GM13977 (cell line): ENCODE data around the gene CEP152.

ENCODE experiments used
- DNase-seq: peaks from one replicate; pipeline ENCODE4 v3.0.0; 2012; ENCODE audit warnings: low spot score
- in situ Hi-C: fragments of 300-500 bp; cut with MboI; formaldehyde crosslinking; loops from one replicate; pipeline ENCODE4 v1.12.0; 2022; ENCODE audit warnings: low sequenced_read_pairs, low pct_unique_long_range_greater_than_20kb, mixed read lengths, inconsistent platforms; ENCODE audit not compliant: unreplicated experiment
- TF ChIP-seq, protein P1 (sequence below): IDR thresholded peaks from 2 replicates; pipeline ENCODE4 v1.5.1; 2012; ENCODE audit warnings: mild to moderate bottlenecking, control low read depth; ENCODE audit not compliant: insufficient read depth; ENCODE audit errors: extremely low read depth, missing control alignments

The CEP152 gene

GRCh38 chr15:48828906-48829305 lies 18.0 kb upstream of the CEP152 start:
- DNase-seq, result no peak
- in situ Hi-C loops, result no loop called here
- TF ChIP-seq, protein P1, sequence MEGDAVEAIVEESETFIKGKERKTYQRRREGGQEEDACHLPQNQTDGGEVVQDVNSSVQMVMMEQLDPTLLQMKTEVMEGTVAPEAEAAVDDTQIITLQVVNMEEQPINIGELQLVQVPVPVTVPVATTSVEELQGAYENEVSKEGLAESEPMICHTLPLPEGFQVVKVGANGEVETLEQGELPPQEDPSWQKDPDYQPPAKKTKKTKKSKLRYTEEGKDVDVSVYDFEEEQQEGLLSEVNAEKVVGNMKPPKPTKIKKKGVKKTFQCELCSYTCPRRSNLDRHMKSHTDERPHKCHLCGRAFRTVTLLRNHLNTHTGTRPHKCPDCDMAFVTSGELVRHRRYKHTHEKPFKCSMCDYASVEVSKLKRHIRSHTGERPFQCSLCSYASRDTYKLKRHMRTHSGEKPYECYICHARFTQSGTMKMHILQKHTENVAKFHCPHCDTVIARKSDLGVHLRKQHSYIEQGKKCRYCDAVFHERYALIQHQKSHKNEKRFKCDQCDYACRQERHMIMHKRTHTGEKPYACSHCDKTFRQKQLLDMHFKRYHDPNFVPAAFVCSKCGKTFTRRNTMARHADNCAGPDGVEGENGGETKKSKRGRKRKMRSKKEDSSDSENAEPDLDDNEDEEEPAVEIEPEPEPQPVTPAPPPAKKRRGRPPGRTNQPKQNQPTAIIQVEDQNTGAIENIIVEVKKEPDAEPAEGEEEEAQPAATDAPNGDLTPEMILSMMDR, result no peak

DNA sequence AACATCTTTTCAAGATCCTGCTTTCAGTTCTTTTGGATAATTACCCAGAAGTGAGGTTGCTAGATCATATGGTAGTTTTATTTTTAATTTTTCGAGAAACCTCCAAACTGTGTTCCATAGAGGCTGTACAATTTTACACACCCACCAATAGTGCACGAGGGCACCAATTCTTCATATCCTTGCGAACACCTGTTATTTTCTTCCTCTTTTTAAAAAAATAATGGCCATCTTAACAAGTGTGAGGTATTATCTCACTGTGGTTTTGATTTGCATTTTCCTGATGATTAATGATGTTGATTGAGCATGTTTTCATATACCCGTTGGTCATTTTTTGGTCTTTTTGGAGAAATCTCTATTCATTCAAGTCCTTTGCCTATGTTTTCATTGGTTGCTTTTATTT lies 17.6 kb upstream of the CEP152 start:
- TF ChIP-seq, protein P1, result no peak
- in situ Hi-C loops, result no loop called here
- DNase-seq, result no peak

DNA sequence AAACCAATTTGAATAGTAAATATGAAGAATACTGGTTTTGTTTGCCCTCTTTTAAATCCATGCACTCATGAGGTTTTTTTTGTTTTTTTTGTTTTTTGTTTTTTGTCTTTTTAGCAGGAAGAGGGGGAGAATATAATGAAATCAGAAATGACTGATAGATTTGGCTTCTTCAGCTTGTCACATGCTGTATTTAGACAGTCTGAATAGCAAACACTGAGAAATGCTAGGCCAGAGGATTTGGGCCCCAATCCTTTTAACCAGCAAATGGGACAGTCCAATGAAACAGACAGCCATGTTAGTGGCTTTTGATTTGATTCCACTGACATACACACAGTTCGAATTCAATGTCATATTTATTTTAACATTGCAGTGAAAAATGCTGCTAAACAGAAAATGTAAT lies 14.2 kb upstream of the CEP152 start:
- TF ChIP-seq, protein P1, result no peak
- in situ Hi-C loops, result no loop called here
- no peak for DNase-seq

DNA sequence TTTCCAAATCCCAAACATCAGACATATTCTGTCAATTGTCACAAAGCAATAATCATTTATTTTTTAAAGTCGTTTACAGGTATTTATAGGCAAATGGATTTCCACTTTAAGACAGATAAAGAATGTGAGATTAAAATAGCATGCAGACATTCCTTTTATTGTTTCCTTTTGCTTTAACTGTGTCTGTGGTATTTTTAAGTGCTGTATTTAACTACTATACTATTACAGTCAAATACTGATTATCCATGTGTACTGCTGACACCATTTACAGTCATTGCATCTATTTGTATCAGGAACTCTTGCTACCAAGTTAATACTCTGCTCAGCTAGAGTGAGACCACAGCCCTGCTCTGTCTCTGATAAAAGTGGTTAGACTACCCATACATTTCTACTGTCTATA lies 12.8 kb upstream of the CEP152 start:
- TF ChIP-seq, protein P1, result no peak
- DNase-seq, result no peak
- in situ Hi-C loops, result loop anchor here (25.0 kb wide), 1 partner anchor 461 kb away; no protein-coding TSS in a partner anchor

- in situ Hi-C loops, result loop anchor here (25.0 kb wide), 1 partner anchor 461 kb away; no protein-coding TSS in a partner anchor
- TF ChIP-seq, protein P1, result no peak
- DNase-seq, result no peak
These were observed 12.4 kb upstream of the CEP152 start for GRCh38 chr15:48823237-48823636.

DNA sequence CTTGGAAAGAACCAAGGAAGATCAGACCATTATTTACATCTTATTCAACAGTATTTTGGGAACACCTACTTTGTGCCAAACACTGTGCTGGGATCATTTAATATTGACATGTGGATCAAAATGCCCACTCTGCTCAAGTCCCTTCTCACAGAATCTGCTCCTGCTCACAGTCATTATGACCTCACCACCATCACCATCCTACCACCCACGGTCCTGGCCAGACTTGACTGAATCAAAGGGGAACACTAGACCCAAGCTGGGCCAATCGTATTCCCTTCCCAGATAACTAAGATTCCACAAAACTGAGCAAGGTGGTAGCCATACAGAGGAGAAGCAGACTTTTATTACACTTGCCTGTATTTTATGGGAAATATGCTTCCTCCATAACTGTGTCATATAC lies 3.4 kb upstream of the CEP152 start:
- TF ChIP-seq, protein P1, result no peak
- in situ Hi-C loops, result loop anchor here (25.0 kb wide), 1 partner anchor 452 kb away; no protein-coding TSS in a partner anchor
- DNase-seq, result no peak

GRCh38 chr15:48811325-48811958 lies 573 bp upstream of the CEP152 start:
- TF ChIP-seq, protein P1, result no peak
- in situ Hi-C loops, result loop anchor here (25.0 kb wide), 1 partner anchor 449 kb away; no protein-coding TSS in a partner anchor
- DNase-seq, result no peak
